Skin of body (tissue), 2 donors: ENCODE data around the gene CFAP298. TPM values are rescaled to one million over a fixed set of nuclear protein-coding genes. Genes with fewer than 3 reads are reported as not detected.
"Not testable (repeated sequence)": the region's sequence is repeated elsewhere in the genome, so short reads cannot be mapped to it uniquely, and the experiment has no call there.

ENCODE experiments used
- DNase-seq: peaks from one replicate; lab custom pipeline; 2025; lab: John Stamatoyannopoulos, UW
- total RNA-seq: library from RNA; depleted of rRNA; stranded (reverse); fragments of >200 nt; gene quantifications from one replicate; pipeline ENCODE4 v1.2.3, GENCODE V29; 2014

The CFAP298 gene
- 18.7 TPM for total RNA-seq

GRCh38 chr21:32612075-32612998 is at the start of gene CFAP298:
CFAP298 (minus strand) TSS chr21:32612377; CDS start chr21:32612243, 134 bp downstream.
- DNase-seq, result peak; percentile 92

DNA sequence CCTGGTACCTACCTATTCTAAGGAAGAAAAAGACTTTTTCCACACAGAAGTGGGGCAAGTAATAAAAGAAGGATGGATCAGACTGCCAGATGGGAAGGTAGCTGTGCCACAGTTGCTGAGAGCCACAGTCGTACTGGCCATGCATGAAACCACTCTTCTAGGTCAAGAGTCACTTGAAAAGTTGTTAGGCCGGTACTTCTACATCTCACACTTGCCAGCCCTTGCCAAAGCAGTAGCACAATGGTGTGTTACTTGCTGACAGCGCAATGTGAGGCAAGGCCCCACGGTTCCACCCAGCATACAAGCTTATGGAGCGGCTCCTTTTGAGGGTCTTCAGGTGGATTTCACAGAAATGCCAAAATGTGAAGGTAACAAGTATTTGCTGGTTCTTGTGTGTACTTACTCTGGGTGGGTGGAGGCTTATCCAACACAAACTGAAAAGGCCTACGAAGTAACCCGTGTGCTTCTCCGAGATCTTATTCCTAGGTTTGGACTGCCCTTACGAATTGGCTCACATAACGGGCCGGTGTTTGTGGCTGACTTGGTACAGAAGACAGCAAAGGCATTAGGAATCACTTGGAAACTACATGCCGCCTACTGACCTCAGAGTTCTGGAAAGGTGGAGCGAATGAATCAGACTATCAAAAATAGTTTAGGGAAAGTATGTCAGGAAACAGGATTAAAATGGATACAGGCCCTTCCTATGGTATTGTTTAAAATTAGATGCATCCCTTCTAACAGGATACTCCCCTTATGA is 49.0 kb upstream of the CFAP298 start:
- DNase-seq, result not testable (repeated sequence)

GRCh38 chr21:32658524-32658923 is 46.3 kb upstream of the CFAP298 start:
- DNase-seq, result no peak

- no peak for DNase-seq
Measured at GRCh38 chr21:32653326-32653901, 41.2 kb upstream of the CFAP298 start.

- no peak for DNase-seq
Measured at GRCh38 chr21:32648165-32648564, 36.0 kb upstream of the CFAP298 start.

DNA sequence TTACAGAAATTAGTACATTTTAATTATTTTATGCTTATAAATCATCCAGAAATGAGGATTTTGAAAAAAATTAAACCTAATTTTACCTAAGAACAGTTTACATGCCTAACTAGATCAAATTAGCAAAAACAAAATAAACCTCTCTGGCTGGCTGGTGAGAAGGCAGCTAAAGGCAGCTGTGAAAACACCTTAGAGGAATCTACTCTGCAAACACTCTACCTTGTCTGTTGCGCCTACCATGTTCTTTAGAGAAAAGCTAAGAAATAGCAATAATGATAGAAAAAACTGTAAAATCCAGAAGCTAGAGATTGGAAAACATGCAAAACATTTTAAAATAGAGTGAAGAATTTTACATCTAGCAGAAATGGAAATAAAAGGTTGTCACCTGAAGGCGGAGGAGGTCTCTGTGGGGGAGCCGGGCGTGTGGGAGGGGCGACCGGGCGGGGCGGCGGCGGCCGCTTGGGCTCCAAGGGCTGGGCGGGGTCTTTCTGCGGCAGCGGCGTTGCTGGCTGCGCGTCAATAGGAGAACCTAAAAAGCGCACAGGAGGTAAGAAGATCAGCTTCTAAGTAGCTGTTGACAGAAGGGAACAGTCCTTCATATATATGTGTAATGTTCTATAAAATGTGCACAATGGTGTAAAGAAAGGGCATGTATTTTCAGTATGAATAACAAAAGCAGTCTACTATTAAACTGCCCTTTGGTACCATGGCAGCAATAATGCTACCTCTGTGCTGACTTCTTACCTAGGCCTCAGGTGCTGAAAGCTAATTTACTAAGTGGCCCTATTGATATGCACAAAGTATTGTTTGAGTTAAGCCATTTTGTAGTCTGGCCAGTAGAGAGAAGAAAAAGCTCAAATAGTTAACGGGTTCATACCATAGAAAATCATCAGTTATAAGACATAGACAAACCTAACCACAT is 33.3 kb upstream of the CFAP298 start:
- DNase-seq, result no peak

DNA sequence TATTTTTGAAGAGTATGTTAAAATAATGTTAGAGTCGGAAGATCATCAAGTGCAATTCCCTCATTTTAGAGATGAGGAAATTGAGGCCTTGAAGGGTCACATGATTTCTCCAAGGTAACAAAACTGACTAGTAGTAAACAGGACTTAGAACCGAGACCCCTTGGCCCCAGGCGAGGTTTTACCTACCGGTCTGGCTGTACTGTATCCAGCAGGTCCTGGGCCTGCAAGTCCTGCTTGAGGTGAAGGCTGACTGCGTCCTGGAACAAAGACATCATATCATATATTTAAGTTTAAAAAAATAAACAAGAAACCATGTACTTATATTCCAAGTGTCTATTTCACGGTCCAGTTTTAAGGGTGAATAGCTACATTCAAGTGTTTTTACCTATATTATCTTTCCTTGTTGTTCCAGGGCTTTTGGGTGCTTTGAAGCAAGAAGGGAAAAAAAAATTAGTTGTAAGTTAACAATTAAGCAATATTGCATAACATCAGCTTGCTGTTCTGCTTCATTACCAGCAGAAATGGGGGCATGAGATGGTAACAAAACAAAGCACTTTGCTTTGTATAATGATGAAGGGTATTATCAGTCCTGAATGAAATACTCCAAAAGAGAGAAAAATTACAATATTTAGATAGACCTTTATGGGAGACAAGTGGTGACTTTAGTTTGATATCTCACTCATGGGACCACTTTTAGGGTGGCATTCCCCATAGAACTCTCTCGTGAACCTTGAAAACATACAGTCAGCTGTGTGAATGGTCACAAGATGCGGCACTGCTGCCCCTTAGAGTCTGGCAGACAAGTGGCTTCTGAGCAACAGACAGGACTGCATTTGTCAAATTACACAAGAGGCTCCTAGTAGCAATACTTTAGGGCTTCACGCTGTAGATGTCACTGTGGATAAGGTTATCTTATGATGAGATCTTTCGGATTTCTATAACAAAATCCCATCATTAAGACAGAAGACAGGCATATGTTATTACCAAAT is 29.8 kb upstream of the CFAP298 start:
- no peak for DNase-seq

GRCh38 chr21:32626621-32627196 is 14.5 kb upstream of the CFAP298 start:
- DNase-seq, result no peak

DNA sequence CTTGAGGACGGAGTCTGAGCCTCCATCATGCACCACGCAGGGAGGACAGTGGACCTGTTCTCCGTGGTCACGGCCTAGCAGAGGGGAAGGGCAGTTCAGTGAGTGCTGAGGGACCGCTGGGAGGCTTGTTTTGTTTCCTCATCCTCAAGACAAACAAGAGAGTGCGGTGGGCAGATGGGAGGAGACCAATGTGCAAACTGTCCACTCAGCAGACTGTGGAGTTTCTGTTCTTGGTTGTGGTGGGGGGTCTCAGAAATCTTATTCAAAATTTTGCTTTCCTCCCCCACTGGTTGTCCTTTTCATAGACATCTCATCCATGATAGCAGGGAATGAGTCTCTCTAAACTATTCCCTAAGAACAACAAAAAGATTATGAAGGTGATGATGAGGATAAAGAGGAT is 6.0 kb upstream of the CFAP298 start:
- DNase-seq, result not testable (repeated sequence)

DNA sequence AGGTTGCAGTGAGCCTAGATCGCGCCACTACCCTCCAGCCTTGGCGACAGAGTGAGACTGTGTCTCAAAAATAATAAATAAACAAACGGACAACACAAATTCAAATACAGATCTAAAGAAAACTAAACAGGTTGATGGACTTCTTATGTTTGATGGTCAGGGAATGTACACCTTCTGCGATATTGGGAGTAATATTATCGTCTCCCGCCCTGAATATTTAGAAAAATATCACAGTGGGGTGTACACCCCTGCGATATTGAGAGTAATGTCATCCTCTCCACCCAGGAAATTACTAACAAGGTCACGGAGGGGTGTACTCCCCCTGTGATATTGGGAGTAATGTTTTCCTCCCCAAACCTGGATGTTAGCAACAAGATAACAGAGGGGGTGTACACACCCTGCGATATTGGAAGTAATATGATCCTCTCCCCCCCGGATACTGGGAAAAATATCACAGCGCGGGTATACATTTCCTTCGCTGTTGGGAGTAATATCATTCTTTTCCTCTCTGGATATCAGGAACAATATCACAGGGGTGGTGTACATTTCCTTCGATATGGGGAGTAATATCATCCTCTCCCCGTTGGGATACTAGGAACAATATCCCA is 1.4 kb upstream of the CFAP298 start:
- DNase-seq, result no peak

DNA sequence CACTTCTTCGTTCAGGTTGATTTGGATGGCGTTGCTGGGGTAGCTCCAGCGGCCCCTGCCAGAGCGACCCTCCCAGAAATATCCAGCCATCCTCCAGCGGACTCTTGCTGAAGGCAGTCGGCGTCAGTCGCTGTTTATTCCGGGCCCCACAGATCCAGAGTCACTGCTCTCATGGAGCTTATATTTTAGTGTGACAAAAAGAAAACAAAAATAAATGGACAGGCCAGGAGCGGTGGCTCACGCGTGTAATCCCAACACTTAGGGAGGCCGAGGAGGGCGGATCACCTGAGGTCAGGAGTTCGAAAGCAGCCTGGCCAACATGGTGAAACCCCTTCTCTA is 791 bp upstream of the CFAP298 start:
- no peak for DNase-seq

GRCh38 chr21:32611471-32611997 is 643 bp downstream of the CFAP298 start:
- DNase-seq, result no peak

- not testable (repeated sequence) for DNase-seq
Measured at GRCh38 chr21:32610940-32611339, 1.2 kb downstream of the CFAP298 start.

DNA sequence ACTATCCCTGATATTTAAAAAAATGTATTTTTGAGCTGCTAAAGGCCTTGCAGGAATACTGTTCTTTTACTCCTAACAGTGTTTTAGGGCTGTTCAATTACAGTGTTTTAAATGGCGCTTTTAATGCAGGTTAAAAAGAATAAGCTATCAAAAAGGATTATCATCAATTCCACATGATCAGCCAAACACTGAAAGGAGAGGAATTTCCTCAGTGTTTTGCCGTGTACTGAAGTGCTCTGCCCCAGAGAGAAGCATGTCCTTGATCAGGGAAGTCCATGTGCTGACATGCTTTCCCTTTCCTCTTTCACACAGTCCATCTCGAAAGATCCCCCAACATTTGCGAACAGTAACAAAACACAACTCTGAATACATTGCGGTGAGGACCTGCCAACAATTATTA is 3.3 kb downstream of the CFAP298 start:
- no peak for DNase-seq

DNA sequence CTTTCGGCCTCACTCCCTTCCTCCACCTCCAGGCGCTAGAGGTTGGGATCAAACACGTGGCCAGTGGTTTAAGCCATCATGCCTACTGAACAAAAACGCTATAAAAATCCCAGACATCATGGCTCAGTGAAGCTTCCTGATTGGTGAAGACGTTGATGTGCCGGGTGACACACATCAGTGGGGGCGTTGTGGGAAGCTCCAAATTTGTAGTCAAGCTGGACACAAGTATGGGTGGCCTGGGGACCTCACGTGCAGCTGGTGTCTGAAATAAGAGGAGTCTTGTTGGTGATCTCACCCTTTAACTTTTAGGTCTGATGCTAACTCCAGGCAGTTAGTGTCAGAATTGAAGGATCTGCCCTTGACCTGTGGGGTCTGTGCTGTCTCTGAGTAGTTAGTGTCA is 6.7 kb downstream of the CFAP298 start:
- DNase-seq, result no peak

GRCh38 chr21:32604464-32604863 is 7.7 kb downstream of the CFAP298 start:
- no peak for DNase-seq

GRCh38 chr21:32603131-32603530 is 9.0 kb downstream of the CFAP298 start:
- no peak for DNase-seq

GRCh38 chr21:32602099-32602498 is 10.1 kb downstream of the CFAP298 start:
- DNase-seq, result no peak

DNA sequence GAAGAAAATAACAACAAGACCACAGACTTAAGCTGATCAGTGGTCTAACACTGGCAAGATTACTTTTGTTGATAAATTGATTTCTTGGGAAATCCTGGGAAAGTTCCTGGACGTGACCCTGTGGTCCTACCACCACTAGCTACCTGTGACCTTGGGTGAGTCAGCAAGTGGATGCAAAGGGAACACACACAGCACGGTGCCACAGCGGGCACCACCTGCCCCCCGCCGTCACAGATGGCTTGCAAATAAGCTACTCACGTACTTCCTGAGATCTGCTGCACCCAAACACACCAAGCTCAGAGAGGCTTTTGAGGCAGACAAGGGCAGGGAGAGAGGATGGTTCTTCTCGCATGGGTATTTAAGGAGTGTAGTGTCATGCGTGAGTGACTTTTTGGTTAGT is 12.7 kb downstream of the CFAP298 start:
- no peak for DNase-seq
